ENCODE results near the gene ASPHD1. TPM values are rescaled to one million over a fixed set of nuclear protein-coding genes. Genes with fewer than 3 reads are reported as not detected.

Gene ASPHD1
- total RNA-seq, 1 donor from 2014 or later = 14.2 TPM

- H3K4me3 ChIP-seq (ENCODE audit: low read depth, low read length) = no peak overlapping the region
- DNase-seq (ENCODE audit: low read depth) = no peak
- TF ChIP-seq, protein P1, sequence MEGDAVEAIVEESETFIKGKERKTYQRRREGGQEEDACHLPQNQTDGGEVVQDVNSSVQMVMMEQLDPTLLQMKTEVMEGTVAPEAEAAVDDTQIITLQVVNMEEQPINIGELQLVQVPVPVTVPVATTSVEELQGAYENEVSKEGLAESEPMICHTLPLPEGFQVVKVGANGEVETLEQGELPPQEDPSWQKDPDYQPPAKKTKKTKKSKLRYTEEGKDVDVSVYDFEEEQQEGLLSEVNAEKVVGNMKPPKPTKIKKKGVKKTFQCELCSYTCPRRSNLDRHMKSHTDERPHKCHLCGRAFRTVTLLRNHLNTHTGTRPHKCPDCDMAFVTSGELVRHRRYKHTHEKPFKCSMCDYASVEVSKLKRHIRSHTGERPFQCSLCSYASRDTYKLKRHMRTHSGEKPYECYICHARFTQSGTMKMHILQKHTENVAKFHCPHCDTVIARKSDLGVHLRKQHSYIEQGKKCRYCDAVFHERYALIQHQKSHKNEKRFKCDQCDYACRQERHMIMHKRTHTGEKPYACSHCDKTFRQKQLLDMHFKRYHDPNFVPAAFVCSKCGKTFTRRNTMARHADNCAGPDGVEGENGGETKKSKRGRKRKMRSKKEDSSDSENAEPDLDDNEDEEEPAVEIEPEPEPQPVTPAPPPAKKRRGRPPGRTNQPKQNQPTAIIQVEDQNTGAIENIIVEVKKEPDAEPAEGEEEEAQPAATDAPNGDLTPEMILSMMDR (conservative IDR thresholded peaks at IDR 0.05; ENCODE audit: low read depth, low read length) = no peak
Measured at GRCh38 chr16:29858974-29859373, 41.3 kb upstream of the ASPHD1 start.

GRCh38 chr16:29860218-29860617 lies 40.1 kb upstream of the ASPHD1 start:
- no peak for DNase-seq (ENCODE audit: low read depth)
- TF ChIP-seq, protein P1 (conservative IDR thresholded peaks at IDR 0.05; ENCODE audit: low read depth, low read length) = no peak
- no peak overlapping the region for H3K4me3 ChIP-seq (ENCODE audit: low read depth, low read length)

- H3K4me3 ChIP-seq (ENCODE audit: low read depth, low read length) = peak overlapping the region; percentile 95
- no peak for DNase-seq (ENCODE audit: low read depth)
Measured at GRCh38 chr16:29862383-29862883, 37.9 kb upstream of the ASPHD1 start.

GRCh38 chr16:29862884-29863668 lies 37.2 kb upstream of the ASPHD1 start, which contains the start of gene CDIPT:
TSS of gene CDIPT (minus strand) at chr16:29863226. CDS start at chr16:29862857, 369 bp downstream.
- peak within 1 kb of the TSS; percentile 95 for H3K4me3 ChIP-seq (ENCODE audit: low read depth, low read length)
- TF ChIP-seq, protein P1 (conservative IDR thresholded peaks at IDR 0.05; ENCODE audit: low read depth, low read length) = peak; percentile 60
- DNase-seq (ENCODE audit: low read depth) = peak; percentile 92

More at GRCh38 chr16:29862383-29862883, 37.9 kb upstream of the ASPHD1 start:
- TF ChIP-seq, protein P1 (conservative IDR thresholded peaks at IDR 0.05; ENCODE audit: low read depth, low read length) = peak; percentile 36

GRCh38 chr16:29863669-29863984 lies 36.7 kb upstream of the ASPHD1 start:
- no peak for DNase-seq (ENCODE audit: low read depth)
- H3K4me3 ChIP-seq (ENCODE audit: low read depth, low read length) = peak overlapping the region; percentile 95
- TF ChIP-seq, protein P1 (conservative IDR thresholded peaks at IDR 0.05; ENCODE audit: low read depth, low read length) = no peak

DNA sequence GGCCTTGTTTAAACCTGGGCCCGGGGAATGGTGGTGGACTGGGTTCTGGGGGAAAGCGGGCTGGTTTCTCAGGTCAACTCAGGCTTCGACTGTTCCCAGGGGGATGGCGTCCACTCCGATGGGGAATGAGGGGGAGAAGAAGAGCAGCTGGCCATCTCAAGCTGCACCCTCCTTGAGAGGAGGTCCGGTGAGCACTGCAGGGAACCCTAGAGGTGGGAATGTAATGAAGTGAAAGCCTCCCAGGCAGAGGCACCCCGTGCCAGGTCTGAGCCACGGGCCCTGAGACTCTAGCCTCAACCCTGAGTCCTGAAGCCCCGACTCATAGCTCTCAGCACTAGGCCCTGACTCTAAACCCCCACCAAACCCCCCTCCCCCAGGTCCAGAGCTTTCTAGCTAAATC lies 36.1 kb upstream of the ASPHD1 start:
- TF ChIP-seq, protein P1 (conservative IDR thresholded peaks at IDR 0.05; ENCODE audit: low read depth, low read length) = no peak
- no peak for DNase-seq (ENCODE audit: low read depth)
- no peak overlapping the region for H3K4me3 ChIP-seq (ENCODE audit: low read depth, low read length)

Data from epithelial cell of proximal tubule (primary cell).